DND-41 (cell line): ENCODE measurements around the gene ANKFN1.

ENCODE experiments used
- CTCF ChIP-seq: IDR thresholded peaks from 2 replicates; pipeline ENCODE4 v1.5.1; 2012; ENCODE audit warnings: borderline replicate concordance, low read length, moderate library complexity, mild to moderate bottlenecking; ENCODE audit not compliant: poor library complexity, severe bottlenecking; ENCODE audit errors: extremely low read depth
- EZH2 ChIP-seq: IDR thresholded peaks from 3 replicates; pipeline ENCODE4 v1.6.1; 2012; ENCODE audit warnings: borderline replicate concordance, low read depth, mild to moderate bottlenecking, moderate library complexity, low read length, inconsistent platforms; ENCODE audit not compliant: severe bottlenecking

GRCh38 chr17:56289321-56289720 lies 136.0 kb downstream of the ANKFN1 start:
- no peak for TF ChIP-seq CTCF
- no peak for TF ChIP-seq EZH2
